ENCODE results near the gene HSP90B1. TPM values are rescaled to one million over a fixed set of nuclear protein-coding genes. Genes with fewer than 3 reads are reported as not detected.

The HSP90B1 gene
- total and polyA plus RNA-seq, 2 of the 13 experiments (the other 11 are each of a cell fraction or from before 2014, with no cell fraction given): 800 to 954 TPM

- TF ChIP-seq THYN1 (CRISPR knock-in tag; IDR thresholded peaks at IDR 0.05; ENCODE audit: borderline replicate concordance, low read depth) (no peak), ONECUT2 (CRISPR knock-in tag; IDR thresholded peaks at IDR 0.05) (no peak), ZNF780A (CRISPR knock-in tag; IDR thresholded peaks at IDR 0.05) (no peak), ZNF563 (CRISPR knock-in tag; IDR thresholded peaks at IDR 0.05) (peak; percentile 69; the same call in 1 of the 2 replicates), BCLAF1 (IDR thresholded peaks at IDR 0.05) (no peak), ZBTB8A (CRISPR knock-in tag; IDR thresholded peaks at IDR 0.05; ENCODE audit: borderline replicate concordance, low read depth) (0 out of 2 replicates have a peak, but pooled peaks have one; percentile 42), PPARG (CRISPR knock-in tag; conservative IDR thresholded peaks at IDR 0.05) (no peak), PBX3 (CRISPR knock-in tag; IDR thresholded peaks at IDR 0.05; ENCODE audit: borderline replicate concordance) (no peak), ELF4 (CRISPR knock-in tag; IDR thresholded peaks at IDR 0.05; ENCODE audit: borderline replicate concordance) (no peak; the same call in 1 of the 2 replicates), CEBPZ (IDR thresholded peaks at IDR 0.05; ENCODE audit: low read length) (no peak), ZNF121 (CRISPR knock-in tag; IDR thresholded peaks at IDR 0.05) (no peak), RBAK (CRISPR knock-in tag; IDR thresholded peaks at IDR 0.05) (no peak), PRDM15 (CRISPR knock-in tag; IDR thresholded peaks at IDR 0.05) (0 out of 2 replicates have a peak, but pooled peaks have one; percentile 38), ZNF230 (CRISPR knock-in tag; IDR thresholded peaks at IDR 0.05) (peak; percentile 58)
These were observed 995 bp upstream of the HSP90B1 start (continued) for GRCh38 chr12:103929046-103929783.
